ENCODE results near the gene COL23A1. TPM values are rescaled to one million over a fixed set of nuclear protein-coding genes. Genes with fewer than 3 reads are reported as not detected.

Gene COL23A1
- total and polyA plus RNA-seq, 2 of the 8 experiments (the other 6 are each of a cell fraction or from before 2014, with no cell fraction given) = 3.1 to 4.7 TPM

DNA sequence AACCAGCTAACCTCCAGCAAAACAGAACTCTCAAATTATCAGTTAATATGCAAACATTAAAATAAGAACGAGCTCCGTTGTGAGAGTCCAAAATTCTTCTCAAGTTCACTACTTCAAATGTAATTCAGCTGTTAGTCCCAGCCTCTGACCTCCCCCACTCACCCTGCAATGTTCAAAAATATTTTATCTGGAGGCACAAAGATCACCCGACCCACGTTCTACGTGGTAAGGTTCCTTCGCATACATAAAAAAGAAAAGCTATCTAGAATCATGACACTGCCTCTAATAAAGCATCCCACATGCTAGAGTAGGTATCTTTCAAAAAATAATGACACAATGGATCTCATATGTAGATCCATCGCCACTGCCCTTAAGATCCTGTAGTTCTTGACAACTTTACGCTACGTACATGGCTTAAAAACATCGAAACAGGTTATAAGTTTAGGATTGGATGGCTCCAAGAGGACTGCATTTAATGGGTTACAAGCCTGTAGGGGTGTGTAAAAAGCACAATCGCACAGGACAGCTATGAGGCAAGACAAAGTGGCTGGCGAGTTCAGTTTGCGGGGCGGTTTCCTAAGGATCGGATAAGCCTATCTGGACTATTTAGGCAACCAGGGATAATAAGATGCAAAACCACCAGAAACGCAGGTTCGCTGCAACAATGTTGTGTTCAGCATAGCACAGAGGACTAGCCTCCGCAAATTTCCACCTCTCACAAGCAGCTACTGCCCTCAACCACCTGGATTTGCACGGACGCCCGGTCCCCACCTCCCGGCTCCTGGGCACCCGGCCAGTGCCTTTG, 35.7 kb upstream of the COL23A1 start:
- H3K79me2 ChIP-seq (ENCODE audit: control insufficient read depth in 1 of 2, insufficient read depth in 2 of 2, low read length in 2 of 2) = peaks cover 0 to 48% of the 10 kb centered on the region in 2 experiments; a peak in 3 of 4 replicates
- CTCF ChIA-PET (ENCODE audit: partially characterized antibody) = interaction anchor here (0.6 to 1.1 kb wide), 3 partner anchors 13 to 165 kb away, joined by 3 read pairs; no protein-coding TSS in a partner anchor
- no peak overlapping the region for H2AFZ ChIP-seq (ENCODE audit: low read length)

More for the DNA sequence above, 35.7 kb upstream of the COL23A1 start:
- no peak for FAIRE-seq
- Histone ChIP-seq H2BK5ac (ENCODE audit: low read depth, low read length) (peak overlapping the region; percentile 72; the same call in 1 of the 2 replicates), H3K79me1 (ENCODE audit: low read depth, low read length) (no peaks in the 10 kb centered on the region), H3K4ac (replicated peaks; ENCODE audit: insufficient read length, low read depth, low read length) (peak overlapping the region; percentile 61), H4K20me1 (replicated peaks in 1 of 2; ENCODE audit: control insufficient read depth in 1 of 2, insufficient read depth in 2 of 2, low read length in 2 of 2) (peaks cover 0 to 3% of the 10 kb centered on the region in 2 experiments), H3K27ac (ENCODE audit: low read depth, low read length) (peak overlapping the region; percentile 90), H4K8ac (ENCODE audit: extremely low read depth, insufficient read depth, low read length) (peak overlapping the region; percentile 81; the same call in 1 of the 2 replicates), H3K14ac (ENCODE audit: insufficient read length) (no peak overlapping the region), H2AK5ac (ENCODE audit: low read depth, low read length) (no peak overlapping the region), H3K4me2 (ENCODE audit: insufficient read depth in 1 of 2, low read depth in 2 of 2, low read length in 2 of 2) (peak overlapping the region; percentile 80 to 89), H2BK120ac (replicated peaks; ENCODE audit: low read depth, low read length) (no peak overlapping the region), H4K5ac (ENCODE audit: insufficient read length, low read depth, low read length) (no peak overlapping the region), H3K56ac (replicated peaks; ENCODE audit: insufficient read length, low read depth, low read length) (peak overlapping the region; percentile 24), H3K18ac (ENCODE audit: extremely low read depth, low read length) (peak overlapping the region; percentile 64), H3K9me3 (ENCODE audit: insufficient read depth in 2 of 2, low read depth in 1 of 2, low read length in 1 of 2) (no peaks in the 10 kb centered on the region), H3K4me3 (ENCODE audit: extremely low read depth in 1 of 4, insufficient read depth in 2 of 4, low read depth in 3 of 4, low read length in 4 of 4) (peak overlapping the region; percentile 81 to 98 (median 93)), H4K91ac (replicated peaks; ENCODE audit: insufficient read length, low read length) (no peak overlapping the region), H3K36me3 (ENCODE audit: control insufficient read depth in 2 of 4, insufficient read depth in 4 of 4, low read length in 3 of 4) (peaks cover 0 to 14% (median 4%) of the 10 kb centered on the region in 4 experiments; a peak in 5 of 8 replicates), H3K23me2 (ENCODE audit: low read depth, low read length) (peaks cover 7% of the 10 kb centered on the region), H3K9ac (replicated peaks in 1 of 4; ENCODE audit: extremely low read depth in 1 of 4, low read depth in 3 of 4, low read length in 3 of 4) (peak overlapping the region; percentile 88 to 96 (median 93)), H3K4me1 (replicated peaks in 1 of 4; ENCODE audit: control insufficient read depth in 3 of 4, insufficient read depth in 4 of 4, low read length in 3 of 4) (peaks cover 0 to 8% (median 4%) of the 10 kb centered on the region in 4 experiments; a peak in 3 of 7 replicates), H3K27me3 (replicated peaks in 1 of 4; ENCODE audit: control insufficient read depth in 3 of 4, extremely low read depth in 1 of 4, insufficient read depth in 3 of 4, low read length in 3 of 4) (no peaks in the 10 kb centered on the region; a peak in 1 of 7 replicates), H3K23ac (ENCODE audit: insufficient read length) (no peak overlapping the region), H2BK12ac (ENCODE audit: low read depth, low read length) (peak overlapping the region; percentile 10; the same call in 1 of the 2 replicates), H2BK15ac (ENCODE audit: low read length) (no peak overlapping the region), H2BK20ac (ENCODE audit: low read length) (0 out of 2 replicates have a peak overlapping the region, but pooled peaks have one; percentile 13)
- POLR2A ChIA-PET (ENCODE audit: partially characterized antibody) = interaction anchor here (0.6 to 4.6 kb wide), 17 partner anchors 12 to 446 kb away, joined by 3 to 18 read pairs (median 3); partner anchors contain the start of genes COL23A1 and ZNF354A
- WGBS, 2 experiments (ENCODE audit: extremely low coverage in 1 of 2, insufficient coverage in 1 of 2, insufficient read length in 1 of 2, insufficient replicate concordance in 2 of 2, low coverage in 1 of 2, low lambda C conversion rate in 2 of 2, missing lambda C conversion rate in 1 of 2) = 1% methylated on average over 23 of the region's 23 CpGs; no CpG with 5 or more reads in 1 of the 2 experiments
- TF ChIP-seq KDM4A (IDR thresholded peaks at IDR 0.05; ENCODE audit: low read depth, low read length, severe bottlenecking) (peak; percentile 1), ASH2L (IDR thresholded peaks at IDR 0.05; ENCODE audit: low read length) (peak; percentile 54), KDM5A (IDR thresholded peaks at IDR 0.05; ENCODE audit: low read length) (no peak), CTBP2 (IDR thresholded peaks at IDR 0.05; ENCODE audit: borderline replicate concordance, insufficient read depth, insufficient read length, low read length) (no peak)
- TF ChIP-seq, protein P1, sequence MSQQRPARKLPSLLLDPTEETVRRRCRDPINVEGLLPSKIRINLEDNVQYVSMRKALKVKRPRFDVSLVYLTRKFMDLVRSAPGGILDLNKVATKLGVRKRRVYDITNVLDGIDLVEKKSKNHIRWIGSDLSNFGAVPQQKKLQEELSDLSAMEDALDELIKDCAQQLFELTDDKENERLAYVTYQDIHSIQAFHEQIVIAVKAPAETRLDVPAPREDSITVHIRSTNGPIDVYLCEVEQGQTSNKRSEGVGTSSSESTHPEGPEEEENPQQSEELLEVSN (IDR thresholded peaks at IDR 0.05) = 0 out of 2 replicates have a peak, but pooled peaks have one; percentile 1
- DNase-seq (ENCODE audit: low read depth in 1 of 2, low spot score in 2 of 2) = no peak

Data from H1 (cell line).